ENCODE results near the gene SDHA.

DNA sequence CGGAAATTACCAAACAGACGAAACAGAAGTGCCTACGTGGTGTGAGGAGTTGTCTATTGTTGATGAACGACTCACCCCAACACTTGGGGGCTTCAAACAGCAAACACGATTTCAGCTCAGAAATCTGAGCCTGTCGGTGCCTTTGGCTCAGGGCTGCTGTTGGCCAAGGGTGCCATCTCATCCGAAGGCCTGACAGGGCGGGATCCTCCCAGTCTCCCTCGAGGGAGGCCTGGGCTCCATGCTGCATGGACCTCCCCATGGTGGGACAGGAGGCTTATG lies 25.5 kb upstream of the SDHA start:
- TF ChIP-seq, protein P1, sequence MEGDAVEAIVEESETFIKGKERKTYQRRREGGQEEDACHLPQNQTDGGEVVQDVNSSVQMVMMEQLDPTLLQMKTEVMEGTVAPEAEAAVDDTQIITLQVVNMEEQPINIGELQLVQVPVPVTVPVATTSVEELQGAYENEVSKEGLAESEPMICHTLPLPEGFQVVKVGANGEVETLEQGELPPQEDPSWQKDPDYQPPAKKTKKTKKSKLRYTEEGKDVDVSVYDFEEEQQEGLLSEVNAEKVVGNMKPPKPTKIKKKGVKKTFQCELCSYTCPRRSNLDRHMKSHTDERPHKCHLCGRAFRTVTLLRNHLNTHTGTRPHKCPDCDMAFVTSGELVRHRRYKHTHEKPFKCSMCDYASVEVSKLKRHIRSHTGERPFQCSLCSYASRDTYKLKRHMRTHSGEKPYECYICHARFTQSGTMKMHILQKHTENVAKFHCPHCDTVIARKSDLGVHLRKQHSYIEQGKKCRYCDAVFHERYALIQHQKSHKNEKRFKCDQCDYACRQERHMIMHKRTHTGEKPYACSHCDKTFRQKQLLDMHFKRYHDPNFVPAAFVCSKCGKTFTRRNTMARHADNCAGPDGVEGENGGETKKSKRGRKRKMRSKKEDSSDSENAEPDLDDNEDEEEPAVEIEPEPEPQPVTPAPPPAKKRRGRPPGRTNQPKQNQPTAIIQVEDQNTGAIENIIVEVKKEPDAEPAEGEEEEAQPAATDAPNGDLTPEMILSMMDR (IDR thresholded peaks at IDR 0.05 in 2 of 3, conservative IDR thresholded peaks at IDR 0.05 in 1 of 3; ENCODE audit: borderline replicate concordance in 1 of 3, insufficient read depth in 1 of 3, low read depth in 2 of 3, low read length in 2 of 3), result no peak
- TF ChIP-seq ZNF274 (IDR thresholded peaks at IDR 0.05; ENCODE audit: low read depth, low read length) (no peak), EZH2 (IDR thresholded peaks at IDR 0.05) (no peak), EGR1 (IDR thresholded peaks at IDR 0.05; ENCODE audit: low read depth) (no peak), FOSL1 (IDR thresholded peaks at IDR 0.05; ENCODE audit: low read depth) (no peak), YY1 (IDR thresholded peaks at IDR 0.05; ENCODE audit: extremely low read depth, insufficient replicate concordance, low read depth, low read length) (no peak), POLR2A (IDR thresholded peaks at IDR 0.05; ENCODE audit: borderline replicate concordance, extremely low read depth, insufficient read depth, insufficient read length) (no peak), CBX3 (IDR thresholded peaks at IDR 0.05; ENCODE audit: low read depth) (no peak), POLR2AphosphoS5 (IDR thresholded peaks at IDR 0.05; ENCODE audit: low read depth, low read length) (no peak)
- TF ChIP-seq, protein P2, sequence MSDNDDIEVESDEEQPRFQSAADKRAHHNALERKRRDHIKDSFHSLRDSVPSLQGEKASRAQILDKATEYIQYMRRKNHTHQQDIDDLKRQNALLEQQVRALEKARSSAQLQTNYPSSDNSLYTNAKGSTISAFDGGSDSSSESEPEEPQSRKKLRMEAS (IDR thresholded peaks at IDR 0.05), result no peak
- TF ChIP-seq, protein P3, sequence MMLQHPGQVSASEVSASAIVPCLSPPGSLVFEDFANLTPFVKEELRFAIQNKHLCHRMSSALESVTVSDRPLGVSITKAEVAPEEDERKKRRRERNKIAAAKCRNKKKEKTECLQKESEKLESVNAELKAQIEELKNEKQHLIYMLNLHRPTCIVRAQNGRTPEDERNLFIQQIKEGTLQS (IDR thresholded peaks at IDR 0.05), result no peak

All from HCT116 (cell line).